GM15510 (cell line): ENCODE data around the gene SLC25A45.

Experiments used
- POLR2A ChIP-seq: IDR thresholded peaks from 3 replicates; pipeline ENCODE4 v1.6.1; 2011; ENCODE audit warnings: borderline replicate concordance; ENCODE audit not compliant: insufficient read length; ENCODE audit errors: extremely low read depth

SLC25A45 gene

DNA sequence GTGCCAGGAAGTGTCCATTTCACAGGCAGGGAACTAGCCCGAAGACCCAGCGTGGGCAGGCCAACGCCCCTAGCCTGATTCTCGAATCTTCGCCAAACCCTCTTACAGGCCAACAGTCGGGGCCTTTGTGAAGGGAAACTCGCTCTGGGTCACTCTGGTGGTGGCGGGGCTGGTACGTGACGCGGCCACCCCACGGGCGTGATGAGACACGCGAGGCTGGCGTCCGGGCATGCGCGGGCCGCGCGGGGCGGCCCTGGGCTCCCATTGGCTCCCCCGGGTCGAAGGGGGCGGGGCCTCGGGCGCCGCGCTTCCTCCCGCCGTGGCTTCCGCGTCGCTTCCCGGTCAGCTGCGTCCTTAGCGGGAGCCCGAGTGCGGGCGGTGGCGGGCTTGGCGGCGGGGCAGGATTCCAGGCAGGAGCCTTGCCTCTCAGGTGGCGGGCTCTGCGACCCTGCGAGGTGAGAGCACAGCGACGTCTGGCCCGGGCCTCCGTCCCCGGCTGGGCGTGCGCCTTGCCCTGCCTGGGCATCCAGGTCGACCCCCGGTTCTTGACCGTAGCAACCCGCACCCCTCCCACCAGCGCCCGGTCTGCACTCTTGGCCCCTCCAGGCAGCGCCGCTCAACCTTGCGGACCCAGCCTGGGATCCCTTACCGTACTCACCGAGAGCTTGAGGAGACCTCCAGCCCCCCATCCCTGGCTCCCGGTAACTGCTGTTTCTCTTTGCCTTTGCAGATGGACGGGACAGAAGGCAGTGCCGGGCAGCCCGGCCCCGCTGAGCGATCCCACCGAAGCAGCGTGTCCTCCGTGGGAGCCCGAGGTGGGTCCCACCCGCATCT is 4.1 kb upstream of the SLC25A45 start, which contains the start of gene FRMD8:
TSS of gene FRMD8 (plus strand) at position 331 of the 834 bp plus-strand sequence. CDS start at position 731, 400 bp downstream.
- TF ChIP-seq POLR2A = peak; percentile 84

DNA sequence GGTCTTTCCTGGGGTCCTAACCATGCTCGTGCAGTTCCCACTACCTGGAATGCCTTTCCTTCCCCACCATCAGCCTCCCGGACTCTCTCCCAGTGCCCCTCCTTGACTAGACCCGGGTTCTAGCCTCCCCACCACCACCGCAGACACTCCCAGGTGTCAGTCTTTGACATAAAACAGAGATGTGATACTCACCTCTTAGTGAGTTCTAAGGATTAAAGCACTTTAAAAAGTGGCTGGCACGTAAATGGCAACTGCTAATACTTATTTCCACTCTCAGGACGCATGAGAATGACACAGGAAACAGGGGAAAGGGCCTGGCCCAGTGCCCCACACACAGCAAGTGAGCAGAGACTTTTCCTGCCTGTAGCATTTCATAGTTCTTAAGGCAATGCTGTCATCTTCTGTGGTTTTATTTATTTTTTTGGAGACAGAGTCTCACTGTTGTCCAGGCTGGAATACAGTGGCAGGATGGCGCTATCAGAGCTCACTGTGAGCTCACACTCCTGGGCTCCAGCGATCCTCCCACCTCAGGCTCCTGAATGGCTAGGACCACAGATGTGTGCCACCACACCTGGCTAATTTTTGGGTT is 1.9 kb upstream of the SLC25A45 start:
- TF ChIP-seq POLR2A = no peak

DNA sequence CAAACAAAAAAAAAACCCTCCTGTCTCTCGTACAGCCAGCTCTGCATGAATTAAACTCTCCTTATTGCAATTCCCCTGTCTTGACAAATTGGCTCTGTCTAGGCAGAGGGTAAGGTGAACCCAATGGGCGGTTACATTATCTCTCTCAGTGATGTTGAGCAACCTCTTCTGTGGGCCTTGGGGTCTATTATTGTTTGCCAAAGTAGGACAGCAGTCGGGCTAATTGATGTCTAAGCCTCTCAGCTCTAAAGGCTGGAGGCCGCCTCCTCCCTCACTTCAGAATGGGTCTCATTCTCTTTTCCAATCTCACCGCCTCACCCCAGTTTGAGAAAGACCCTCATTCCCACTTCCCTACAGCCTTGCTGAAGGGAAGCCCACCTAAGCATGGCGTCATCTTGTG is 1.3 kb upstream of the SLC25A45 start:
- TF ChIP-seq POLR2A = no peak

DNA sequence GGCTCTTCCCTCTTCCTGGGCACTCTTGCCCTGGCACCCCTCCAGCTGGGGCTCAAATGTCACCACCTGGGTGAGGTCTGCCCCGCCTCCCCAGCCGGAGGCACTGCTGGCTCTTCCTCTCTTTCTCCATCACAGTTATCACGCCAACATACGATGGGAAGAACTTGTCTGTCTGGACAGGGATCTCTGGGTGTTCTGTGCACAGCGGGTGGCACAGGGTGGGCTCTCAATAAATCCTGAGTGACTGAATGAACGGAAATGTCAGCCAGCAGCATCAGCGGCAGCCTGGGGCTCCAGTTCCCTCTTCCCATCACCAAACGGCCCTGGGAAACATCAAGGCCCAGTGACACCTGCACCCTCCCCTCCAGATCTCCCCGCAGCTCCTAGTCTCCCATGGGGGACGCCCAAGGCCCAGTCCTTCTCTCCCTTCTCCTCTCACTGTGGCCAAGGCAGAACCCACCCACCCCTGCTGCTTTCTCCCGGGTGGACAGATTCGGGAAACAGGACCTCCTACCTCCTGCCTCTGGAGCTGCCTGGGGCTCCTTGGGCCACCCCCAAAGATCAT is 440 bp upstream of the SLC25A45 start:
- no peak for TF ChIP-seq POLR2A

DNA sequence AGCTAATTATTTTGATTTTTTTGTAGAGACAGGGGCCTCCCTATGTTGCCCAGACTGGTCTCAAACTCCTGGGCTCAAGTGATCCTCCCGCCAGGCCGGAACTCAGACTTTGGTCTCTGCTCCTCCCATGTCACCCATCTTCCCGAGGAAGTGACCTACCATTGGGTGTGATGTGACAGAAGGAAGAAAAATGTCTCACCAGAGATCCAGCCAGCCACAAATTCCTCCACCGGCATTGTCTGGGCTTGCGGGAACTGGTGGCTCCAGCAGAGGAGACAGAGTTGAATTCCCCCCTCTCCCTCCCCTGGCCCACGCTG is 772 bp downstream of the SLC25A45 start:
- no peak for TF ChIP-seq POLR2A

DNA sequence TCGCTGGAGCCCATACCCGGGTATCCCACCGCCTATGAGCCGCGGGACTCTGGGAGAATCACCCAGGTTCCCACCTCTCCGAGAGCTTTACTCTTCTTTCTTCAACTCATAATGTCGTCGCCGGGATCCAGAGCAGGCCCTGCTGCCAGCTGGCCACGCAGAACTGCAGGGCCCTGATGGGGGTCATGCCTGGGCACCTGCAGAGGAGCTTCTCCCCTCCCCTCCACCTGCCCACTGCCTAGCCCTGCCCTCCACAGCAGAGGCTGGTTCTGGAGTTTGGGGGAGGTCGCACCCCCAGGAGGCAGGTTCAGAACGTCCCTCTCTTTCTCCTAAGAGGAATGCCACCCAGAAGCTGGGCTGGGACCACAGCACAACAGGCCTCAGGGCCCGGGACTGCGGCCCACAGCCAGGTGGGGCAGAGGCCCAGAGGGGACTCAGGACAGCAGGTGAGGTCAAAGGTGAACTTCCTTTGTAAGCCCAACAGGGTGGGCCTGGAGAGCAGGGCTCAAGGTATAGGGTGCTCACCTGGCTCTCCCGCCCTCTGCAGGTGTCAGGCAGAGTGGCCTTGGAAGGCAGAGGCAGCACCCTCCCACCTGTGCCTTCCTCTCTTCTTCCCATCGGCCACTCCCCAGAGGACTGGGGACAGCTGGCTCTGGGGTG is 1.9 kb downstream of the SLC25A45 start:
- no peak for TF ChIP-seq POLR2A

DNA sequence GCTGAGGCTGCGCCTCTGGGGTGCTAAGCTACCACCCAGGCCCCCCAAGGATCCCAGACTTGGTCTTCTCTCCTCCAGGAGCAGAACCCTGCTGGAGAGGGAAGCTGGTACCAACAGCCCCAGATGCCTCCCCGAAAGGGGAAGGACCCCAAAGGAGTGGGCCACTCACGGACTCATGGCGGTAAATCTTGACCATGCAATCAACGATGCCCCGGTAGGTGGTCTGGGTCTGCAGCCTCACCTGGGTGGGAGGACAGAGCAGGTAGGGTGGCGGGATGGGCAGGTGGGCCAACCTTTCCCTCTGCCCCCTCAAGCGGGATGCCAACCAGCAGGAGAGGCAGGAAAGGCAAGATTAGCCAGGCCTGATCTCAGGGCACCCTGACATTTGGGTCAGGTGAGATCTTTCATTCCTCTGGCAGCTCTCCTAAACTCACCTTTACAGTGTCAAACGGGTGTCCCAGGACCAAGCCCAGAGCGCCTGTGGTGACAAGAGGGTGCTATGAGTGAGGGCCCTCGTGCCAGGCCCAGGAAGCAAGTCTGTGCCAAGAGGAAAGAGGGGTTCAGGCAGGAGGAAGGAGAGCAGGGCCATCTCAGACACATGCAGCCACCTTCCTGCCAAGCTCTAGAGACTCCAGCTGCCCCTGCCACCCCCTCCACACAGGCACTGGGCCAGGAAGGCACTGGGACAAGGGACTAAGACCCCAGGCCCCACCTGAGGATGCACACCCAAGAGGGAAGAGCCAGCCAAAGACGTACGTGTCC is 2.6 kb downstream of the SLC25A45 start:
- TF ChIP-seq POLR2A = no peak

DNA sequence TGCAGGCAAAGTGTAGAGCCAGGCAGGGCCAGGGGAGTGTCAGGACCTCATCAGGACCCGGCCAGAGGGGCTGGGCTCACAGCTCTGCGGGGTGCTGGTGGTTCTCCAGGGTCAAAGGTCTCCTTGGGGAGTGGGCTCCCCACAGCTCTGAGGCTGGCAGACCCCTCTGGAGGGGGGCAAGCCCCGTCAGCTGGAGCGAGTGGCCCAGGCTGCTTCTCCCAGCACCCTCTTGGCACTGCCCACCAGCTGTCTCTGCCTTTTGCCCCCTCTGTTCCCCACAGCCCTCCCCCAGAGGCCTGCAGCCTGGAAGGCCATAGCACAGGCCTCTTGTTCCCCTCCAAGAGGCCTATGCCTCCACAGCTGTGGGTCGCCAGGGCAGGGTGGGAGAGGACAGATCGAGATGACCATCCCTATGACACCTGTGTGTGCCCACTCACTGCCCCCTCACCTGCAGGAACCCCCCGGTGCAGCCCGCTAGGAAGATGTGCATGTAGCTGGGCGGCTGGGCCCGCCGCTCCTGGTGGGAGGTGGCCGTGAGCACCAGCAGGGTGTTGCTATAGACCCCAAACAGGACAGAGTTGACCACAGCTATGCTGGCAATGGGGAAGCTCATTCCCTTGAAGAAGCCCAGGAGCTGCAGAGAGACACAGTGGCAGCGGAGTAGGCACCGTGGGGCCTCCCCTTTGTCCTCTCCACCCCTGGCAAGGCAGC is 3.4 kb downstream of the SLC25A45 start:
- TF ChIP-seq POLR2A = no peak

DNA sequence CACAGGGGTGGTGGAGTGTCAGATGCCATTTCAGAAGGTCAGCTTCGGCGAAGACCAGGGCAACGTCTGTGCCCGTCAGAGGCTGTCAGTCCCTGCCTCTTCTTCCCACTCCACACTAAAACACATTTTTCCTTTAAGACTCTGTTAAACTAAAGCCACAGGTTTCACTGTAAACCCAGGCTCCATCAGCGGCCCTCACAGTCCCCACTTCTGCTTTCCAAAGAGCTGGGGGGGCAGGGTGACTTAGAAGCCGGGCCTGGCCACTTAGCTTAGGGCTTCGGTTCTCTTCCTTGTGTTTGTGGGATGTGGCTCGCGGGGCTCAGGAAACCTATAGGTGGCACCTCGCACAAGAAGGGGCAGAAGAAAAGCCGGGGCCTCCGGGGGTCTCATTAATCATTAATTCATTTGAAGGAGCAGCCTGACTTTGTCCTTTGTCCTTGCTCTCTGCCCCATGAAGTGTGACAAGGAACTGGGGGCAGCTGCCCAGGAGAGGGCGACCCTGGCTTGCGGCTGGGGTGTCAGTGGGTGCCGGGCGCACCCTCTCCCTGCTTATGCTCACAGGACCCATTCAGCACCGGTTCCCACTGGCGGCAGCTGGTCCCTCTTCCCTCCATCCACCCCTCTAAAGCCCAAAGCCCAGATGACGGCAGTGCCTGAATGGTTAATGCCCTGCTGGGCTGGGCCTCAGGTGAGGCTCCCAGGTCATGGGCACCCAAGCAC is 4.1 kb downstream of the SLC25A45 start:
- no peak for TF ChIP-seq POLR2A

DNA sequence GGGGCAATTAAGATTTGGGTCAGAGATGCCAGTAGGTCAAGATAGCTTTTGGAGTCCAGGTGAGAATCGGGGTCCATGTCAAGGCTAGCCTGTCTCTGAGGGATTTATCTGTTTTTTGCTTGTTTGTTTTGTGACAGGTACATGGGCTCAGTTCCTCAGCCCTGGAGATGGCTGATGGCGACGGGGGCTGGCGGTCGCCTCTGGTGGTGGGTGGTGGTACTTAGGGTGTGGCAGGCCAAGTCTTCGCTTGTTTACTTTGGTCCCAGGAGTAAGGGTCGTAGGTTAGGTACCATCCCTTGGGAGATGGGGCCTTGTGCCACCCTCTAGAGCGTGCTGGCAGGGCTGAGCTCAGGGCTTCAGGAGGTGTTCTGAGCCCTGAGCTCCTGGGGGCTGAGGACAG is 4.7 kb downstream of the SLC25A45 start:
- TF ChIP-seq POLR2A = no peak

DNA sequence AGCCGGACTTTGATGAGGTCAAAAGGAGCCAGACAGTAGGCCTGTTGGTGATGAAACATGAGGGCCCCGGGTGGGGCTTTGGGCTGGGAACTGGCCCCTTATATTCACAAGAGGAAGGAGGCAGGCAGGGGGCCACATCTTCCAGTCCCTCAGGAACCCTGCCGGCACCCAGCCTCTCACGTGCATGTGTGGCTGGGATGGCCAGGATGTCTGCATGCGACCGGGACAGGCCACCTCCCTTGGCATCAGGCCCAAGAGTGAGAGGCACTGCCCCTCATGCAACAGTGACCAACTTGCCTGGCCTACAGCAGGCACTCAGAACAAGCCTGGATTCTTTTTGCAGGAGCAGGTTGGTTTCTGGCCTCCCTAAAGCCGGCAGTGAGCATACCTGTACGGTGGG is 5.4 kb downstream of the SLC25A45 start:
- no peak for TF ChIP-seq POLR2A

DNA sequence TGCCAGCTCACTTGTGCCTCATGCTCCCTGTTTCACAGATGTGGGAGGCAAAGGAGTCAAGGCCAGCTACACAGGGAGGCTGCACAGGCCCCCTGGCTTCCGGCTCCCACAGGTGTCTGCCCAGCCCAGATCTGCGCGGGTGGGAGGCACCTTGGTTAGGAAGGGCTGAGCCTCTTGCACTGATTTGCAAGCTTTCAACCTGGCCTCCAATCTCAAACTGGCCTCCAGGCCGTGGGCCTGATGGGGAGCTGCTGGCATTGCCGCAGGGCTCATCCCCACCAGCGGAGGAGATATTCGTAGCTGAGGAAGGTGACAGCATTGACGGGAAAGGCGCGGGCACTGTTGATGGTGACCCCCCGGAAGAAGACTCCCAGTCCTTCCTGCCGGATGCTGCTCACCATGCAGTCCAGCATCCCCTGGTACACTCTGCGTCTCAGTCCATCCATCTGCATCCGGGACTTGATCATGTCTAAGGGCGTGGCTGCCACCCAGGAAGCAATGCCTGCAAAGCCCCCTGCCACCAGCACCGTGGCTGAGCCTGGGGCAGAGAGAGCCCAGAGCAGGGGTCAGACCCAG is 6.2 kb downstream of the SLC25A45 start:
- TF ChIP-seq POLR2A = no peak

DNA sequence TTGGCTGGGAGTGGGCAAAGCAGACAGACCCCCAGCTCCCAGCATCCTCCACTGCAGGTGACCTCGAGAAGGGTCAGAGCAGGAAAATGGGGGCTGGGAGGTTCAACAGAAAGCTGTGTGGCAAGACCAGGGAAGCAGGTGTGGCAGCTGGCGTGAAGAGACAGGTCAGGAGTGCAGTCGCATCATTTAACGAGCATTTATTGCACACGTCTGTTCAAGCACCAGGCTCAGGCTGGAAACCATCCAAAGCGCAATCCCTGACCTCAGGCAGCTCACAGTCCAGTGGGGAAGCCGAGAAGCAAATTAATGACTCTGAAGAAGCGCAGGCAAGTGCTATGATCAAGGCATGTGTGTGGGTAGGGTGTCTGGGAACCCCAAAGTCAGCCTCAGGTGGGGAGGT is 7.4 kb downstream of the SLC25A45 start:
- TF ChIP-seq POLR2A = no peak

DNA sequence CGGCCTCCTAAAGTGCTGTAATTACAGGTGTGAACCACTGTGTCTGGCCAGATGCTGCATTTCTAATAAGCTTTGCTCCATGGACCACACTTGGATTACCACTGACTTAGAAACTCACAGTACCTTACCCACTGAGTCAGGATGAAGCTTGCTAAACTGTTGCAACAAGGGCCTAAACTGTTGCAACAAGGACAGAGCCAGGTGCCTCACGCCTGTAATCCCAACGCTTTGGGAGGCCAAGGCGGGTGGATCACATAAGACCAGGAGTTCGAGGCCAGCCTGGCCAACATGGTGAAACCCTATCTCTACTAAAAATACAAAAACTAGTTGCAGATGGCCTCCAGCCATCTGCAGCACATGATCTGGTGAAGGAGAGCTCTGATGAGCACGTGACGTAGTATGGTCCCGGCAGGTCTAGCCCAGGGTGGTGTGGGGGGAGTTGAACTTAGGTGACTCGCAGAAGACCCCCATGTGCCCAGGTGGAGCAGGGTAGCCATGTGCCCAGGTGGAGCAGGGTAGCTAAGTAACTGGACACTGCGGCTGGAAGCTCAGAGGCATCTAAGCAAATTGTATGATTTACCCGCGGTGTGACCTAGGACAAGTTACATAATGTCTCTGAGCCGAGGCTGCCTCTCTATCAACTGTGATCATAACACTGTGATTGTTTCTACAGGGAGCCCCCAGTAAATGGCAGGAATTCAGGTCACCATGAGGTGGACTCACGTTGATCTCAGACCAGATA is 8.4 kb downstream of the SLC25A45 start:
- TF ChIP-seq POLR2A = no peak
